Peyer's patch (tissue), 4 donors: Measurements from ENCODE around the gene CNTRL.

Experiments used
- CTCF ChIP-seq, 6 experiments: fragments of 450-650 bp in 4 of 6; fragments of 200-600 bp in 2 of 6; sonication (generic) in 1 of 6; IDR thresholded peaks; one replicate each; pipeline ENCODE4 v1.5.1; 2017 to 2019; ENCODE audit warnings: antibody characterized with exemption in 6 of 6, mild to moderate bottlenecking in 3 of 6, moderate library complexity in 1 of 6
- POLR2A ChIP-seq, 2 donors: fragments of 450-650 bp; IDR thresholded peaks; one replicate each; pipeline ENCODE4 v1.5.1; 2017; ENCODE audit warnings: antibody characterized with exemption in 2 of 2, mild to moderate bottlenecking in 2 of 2, moderate library complexity in 2 of 2

DNA sequence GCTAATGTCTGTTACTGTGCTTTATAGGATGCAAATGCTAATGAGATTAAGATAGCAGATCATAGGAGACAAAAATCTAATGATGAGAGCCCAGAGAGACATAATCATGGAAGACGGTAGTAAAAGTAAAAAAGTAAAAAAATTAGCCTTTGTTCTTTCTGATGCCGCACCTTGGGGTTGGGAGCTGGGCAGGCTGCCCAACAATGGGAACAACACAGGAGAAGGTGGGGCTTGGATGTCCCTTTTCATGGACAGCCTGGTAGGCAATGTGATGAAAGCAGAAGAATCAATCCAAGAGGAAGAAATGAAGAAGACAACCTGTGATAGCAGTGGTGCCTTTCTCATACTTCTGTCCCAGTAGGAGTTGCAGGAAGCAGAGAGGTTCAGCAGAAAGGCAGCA lies 69.7 kb downstream of the CNTRL start:
- TF ChIP-seq CTCF (IDR thresholded peaks at IDR 0.05) (no peak), POLR2A (IDR thresholded peaks at IDR 0.05) (no peak)
